Activated CD4-positive, alpha-beta T cell treated with anti-CD3 and anti-CD28 coated beads, Interleukin-2, amount 10 ng/mL, durations not matched to agents 7 days and 5 days (primary cell): ENCODE measurements around the gene CNTNAP2. TPM values are rescaled to one million over a fixed set of nuclear protein-coding genes. Genes with fewer than 3 reads are reported as not detected.
"Not testable (repeated sequence)": the region's sequence is repeated elsewhere in the genome, so short reads cannot be mapped to it uniquely, and the experiment has no call there.

Source experiments
- CTCF ChIA-PET: fragments of 350-600 bp; sonication (Branson Sonifier 250); formaldehyde crosslinking; loops from one replicate; lab custom pipeline; 2021; ENCODE audit warnings: antibody characterized with exemption; lab: Charles Lee
- POLR2A ChIA-PET: fragments of 350-600 bp; sonication (Branson Sonifier 250); formaldehyde crosslinking; loops from one replicate; lab custom pipeline; 2021; ENCODE audit warnings: antibody characterized with exemption; lab: Charles Lee
- DNase-seq: peaks from one replicate; pipeline ENCODE4 v3.0.0-alpha.2; 2020
- H3K27ac Mint-ChIP-seq: one replicate; pipeline ENCODE4 v1.8.0; 2021; ENCODE audit warnings: mild to moderate bottlenecking, moderate library complexity, mixed read lengths
- H3K27me3 Mint-ChIP-seq: one replicate; pipeline ENCODE4 v1.8.0; 2021; ENCODE audit warnings: mixed read lengths
- H3K36me3 Mint-ChIP-seq: one replicate; pipeline ENCODE4 v1.8.0; 2021; ENCODE audit warnings: low read depth, mixed read lengths
- H3K4me1 Mint-ChIP-seq: one replicate; pipeline ENCODE4 v1.8.0; 2021; ENCODE audit warnings: mixed read lengths
- H3K4me3 Mint-ChIP-seq: one replicate; pipeline ENCODE4 v1.8.0; 2021; ENCODE audit warnings: mild to moderate bottlenecking, moderate library complexity, mixed read lengths
- H3K9me3 Mint-ChIP-seq: one replicate; pipeline ENCODE4 v1.8.0; 2021; ENCODE audit warnings: mixed read lengths
- total RNA-seq, 2 experiments: library from RNA; stranded (reverse); gene quantifications; one replicate each; pipeline ENCODE4 v1.2.3, GENCODE V29; 2021

Gene CNTNAP2
- total RNA-seq, 2 experiments from 2014 or later, result not detected

GRCh38 chr7:148274118-148274517 is 2157.5 kb downstream of the CNTNAP2 start:
- CTCF ChIA-PET, result no interaction called here

DNA sequence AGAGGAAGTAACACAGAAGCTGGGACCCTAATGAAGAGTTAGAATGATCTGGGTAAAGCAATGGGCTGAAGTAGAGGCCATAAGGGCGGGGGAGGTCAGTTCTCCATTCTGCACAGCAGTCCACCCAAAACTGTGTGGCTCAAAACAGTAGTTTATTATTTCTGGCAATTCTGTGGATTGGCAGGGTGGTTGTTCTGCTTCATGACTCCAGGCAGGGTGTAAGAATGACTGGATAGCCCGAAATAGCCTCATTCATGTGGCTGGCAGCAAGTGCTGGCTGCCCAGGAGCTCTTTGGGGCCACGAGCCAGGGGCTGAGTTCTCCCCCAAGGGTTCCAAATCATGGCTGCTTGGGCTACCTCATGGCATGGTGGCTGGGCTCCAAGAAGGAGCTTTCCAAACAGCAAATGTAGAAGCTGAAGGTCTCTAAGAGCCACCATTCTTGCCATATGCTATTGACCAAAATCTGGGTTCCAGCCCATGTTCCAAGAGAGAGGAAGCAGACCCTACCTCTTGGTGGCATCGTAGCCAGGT is 2158.8 kb downstream of the CNTNAP2 start:
- no peaks in the 10 kb centered on the region for H3K9me3 Mint-ChIP-seq

More at GRCh38 chr7:148274118-148274517, 2157.5 kb downstream of the CNTNAP2 start:
- H3K27me3 Mint-ChIP-seq, result peaks cover 7% of the 10 kb centered on the region
- H3K36me3 Mint-ChIP-seq, result no peaks in the 10 kb centered on the region
- H3K9me3 Mint-ChIP-seq, result no peaks in the 10 kb centered on the region
- no peak overlapping the region for H3K27ac Mint-ChIP-seq
- no peak overlapping the region for H3K4me3 Mint-ChIP-seq
- POLR2A ChIA-PET, result no interaction called here
- DNase-seq, result no peak
- H3K4me1 Mint-ChIP-seq, result no peaks in the 10 kb centered on the region

GRCh38 chr7:148276314-148277041 is 2159.9 kb downstream of the CNTNAP2 start:
- H3K4me1 Mint-ChIP-seq, result no peaks in the 10 kb centered on the region
- ChIA-PET CTCF (interaction anchor here (1.3 kb wide), 1 partner anchor 11 kb away, joined by 3 read pairs; no protein-coding TSS in a partner anchor), POLR2A (no interaction called here)
- H3K27ac Mint-ChIP-seq, result no peak overlapping the region
- no peaks in the 10 kb centered on the region for H3K9me3 Mint-ChIP-seq
- no peaks in the 10 kb centered on the region for H3K36me3 Mint-ChIP-seq
- H3K4me3 Mint-ChIP-seq, result no peak overlapping the region
- DNase-seq, result no peak
- H3K27me3 Mint-ChIP-seq, result peaks cover 7% of the 10 kb centered on the region

More for the DNA sequence above, 2158.8 kb downstream of the CNTNAP2 start:
- Mint-ChIP-seq H3K27me3 (peaks cover 7% of the 10 kb centered on the region), H3K4me1 (no peaks in the 10 kb centered on the region), H3K27ac (no peak overlapping the region), H3K36me3 (no peaks in the 10 kb centered on the region), H3K4me3 (no peak overlapping the region)
- ChIA-PET CTCF (no interaction called here), POLR2A (no interaction called here)
- DNase-seq, result no peak

- Mint-ChIP-seq H3K27ac (no peak overlapping the region), H3K27me3 (peaks cover 4% of the 10 kb centered on the region), H3K4me3 (no peak overlapping the region), H3K4me1 (no peaks in the 10 kb centered on the region), H3K36me3 (no peaks in the 10 kb centered on the region), H3K9me3 (no peaks in the 10 kb centered on the region)
- ChIA-PET CTCF (interaction anchor here (1.3 kb wide), 1 partner anchor 12 kb away, joined by 3 read pairs; no protein-coding TSS in a partner anchor), POLR2A (no interaction called here)
- no peak for DNase-seq
Measured at GRCh38 chr7:148277042-148277660, 2160.6 kb downstream of the CNTNAP2 start.

GRCh38 chr7:148286150-148286549 is 2169.5 kb downstream of the CNTNAP2 start:
- H3K27ac Mint-ChIP-seq, result no peak overlapping the region
- no peaks in the 10 kb centered on the region for H3K36me3 Mint-ChIP-seq
- CTCF ChIA-PET, result no interaction called here
- H3K4me3 Mint-ChIP-seq, result no peak overlapping the region
- POLR2A ChIA-PET, result no interaction called here
- DNase-seq, result no peak
- peaks cover 12% of the 10 kb centered on the region for H3K27me3 Mint-ChIP-seq
- no peaks in the 10 kb centered on the region for H3K9me3 Mint-ChIP-seq
- H3K4me1 Mint-ChIP-seq, result no peaks in the 10 kb centered on the region

DNA sequence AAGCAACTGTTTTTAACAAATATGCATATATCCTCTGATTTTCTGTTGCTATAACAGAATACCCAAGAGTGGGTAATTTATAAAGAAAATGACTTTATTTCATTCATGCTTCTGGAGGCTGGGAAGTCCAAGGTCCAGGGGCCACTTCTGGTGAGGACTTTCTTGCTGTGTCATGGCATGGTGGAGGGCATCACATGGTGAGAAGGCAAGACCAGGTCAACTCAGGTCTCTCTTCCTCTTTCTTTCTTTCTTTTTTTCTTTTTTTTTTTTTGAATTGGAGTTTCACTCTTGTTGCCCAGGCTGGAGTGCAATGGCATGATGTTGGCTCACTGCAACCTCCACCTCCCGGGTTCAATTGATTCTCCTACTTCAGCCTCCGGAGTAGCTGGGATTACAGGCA is 2170.9 kb downstream of the CNTNAP2 start:
- Mint-ChIP-seq H3K4me1 (no peaks in the 10 kb centered on the region), H3K27ac (no peak overlapping the region), H3K27me3 (peaks cover 12% of the 10 kb centered on the region), H3K4me3 (no peak overlapping the region), H3K36me3 (no peaks in the 10 kb centered on the region), H3K9me3 (no peaks in the 10 kb centered on the region)
- CTCF ChIA-PET, result interaction anchor here (0.7 kb wide), 1 partner anchor 14 kb away, joined by 4 read pairs; no protein-coding TSS in a partner anchor
- no peak for DNase-seq
- POLR2A ChIA-PET, result no interaction called here

DNA sequence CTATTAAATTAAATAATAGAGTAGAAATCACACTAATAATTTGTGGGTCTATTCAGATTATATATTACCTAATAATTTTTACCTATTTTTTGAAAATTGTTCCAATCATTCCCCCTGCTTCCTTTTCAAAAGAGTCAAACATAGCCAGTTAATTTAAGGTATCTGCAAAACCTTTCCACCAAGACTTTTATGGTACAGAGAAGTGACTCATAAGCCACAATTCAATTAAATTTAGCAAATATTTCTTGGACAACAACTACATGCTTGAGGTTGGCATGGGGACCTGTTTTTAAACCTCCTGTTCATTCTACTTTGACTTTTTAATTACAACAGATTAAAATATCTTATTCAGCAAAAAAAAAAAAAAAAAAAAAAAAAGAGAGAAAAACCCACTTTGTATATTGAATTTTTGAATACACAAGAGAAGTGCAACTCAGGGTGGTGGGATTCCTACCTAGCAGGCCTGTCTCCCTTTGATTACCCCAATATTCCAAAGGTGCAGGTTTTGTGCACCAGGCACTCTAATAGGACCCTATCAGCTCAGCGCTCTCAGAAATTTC is 2172.1 kb downstream of the CNTNAP2 start:
- Mint-ChIP-seq H3K27ac (no peak overlapping the region), H3K4me1 (no peaks in the 10 kb centered on the region)

DNA sequence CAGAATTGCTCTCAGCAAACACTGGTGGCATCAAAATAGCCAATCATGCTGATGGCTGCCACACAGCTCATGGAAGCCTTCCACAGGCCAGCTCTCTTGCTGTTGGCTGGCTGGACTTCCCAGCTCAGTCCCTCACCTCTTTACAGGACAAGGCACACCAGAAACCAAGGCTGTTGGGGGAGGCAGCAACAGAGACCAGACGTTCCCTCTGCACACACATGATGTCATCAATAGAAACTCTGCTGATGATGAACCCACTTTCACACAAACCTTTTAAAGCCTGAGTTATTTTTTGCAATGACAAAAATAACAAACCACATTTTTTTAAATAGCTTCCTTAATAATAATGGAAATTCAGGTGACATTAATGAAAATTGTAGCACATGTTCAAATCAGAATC is 2173.0 kb downstream of the CNTNAP2 start:
- CTCF ChIA-PET, result no interaction called here
- Mint-ChIP-seq H3K36me3 (no peaks in the 10 kb centered on the region), H3K4me1 (no peaks in the 10 kb centered on the region), H3K4me3 (no peak overlapping the region), H3K9me3 (no peaks in the 10 kb centered on the region), H3K27ac (no peak overlapping the region), H3K27me3 (peaks cover 9% of the 10 kb centered on the region)
- POLR2A ChIA-PET, result no interaction called here
- no peak for DNase-seq

More for the DNA sequence above, 2172.1 kb downstream of the CNTNAP2 start:
- ChIA-PET POLR2A (no interaction called here), CTCF (no interaction called here)
- no peak for DNase-seq
- Mint-ChIP-seq H3K4me3 (no peak overlapping the region), H3K9me3 (no peaks in the 10 kb centered on the region), H3K36me3 (no peaks in the 10 kb centered on the region), H3K27me3 (peaks cover 16% of the 10 kb centered on the region)

DNA sequence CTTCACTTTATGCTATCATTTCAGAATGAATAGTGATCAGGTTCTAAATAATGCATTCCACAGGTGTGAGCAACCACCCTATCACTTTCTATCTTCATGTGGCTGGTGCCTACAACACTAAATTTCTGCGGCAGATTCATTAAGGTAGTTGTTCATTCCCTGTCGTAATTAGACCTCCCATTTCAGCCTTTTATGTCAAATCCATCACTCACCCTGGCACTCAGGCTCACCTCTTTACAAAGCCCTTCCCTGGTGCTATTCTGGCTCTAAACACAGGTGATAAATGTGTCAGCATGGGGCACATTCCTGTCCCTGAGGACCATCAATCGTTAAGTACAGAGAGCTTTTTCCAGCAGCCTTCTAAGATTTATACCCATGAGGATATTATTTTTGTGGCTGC is 2173.9 kb downstream of the CNTNAP2 start:
- no peaks in the 10 kb centered on the region for H3K9me3 Mint-ChIP-seq
- H3K27ac Mint-ChIP-seq, result no peak overlapping the region
- H3K4me3 Mint-ChIP-seq, result no peak overlapping the region
- peaks cover 8% of the 10 kb centered on the region for H3K27me3 Mint-ChIP-seq
- H3K4me1 Mint-ChIP-seq, result no peaks in the 10 kb centered on the region
- ChIA-PET CTCF (no interaction called here), POLR2A (no interaction called here)
- H3K36me3 Mint-ChIP-seq, result no peaks in the 10 kb centered on the region
- no peak for DNase-seq

GRCh38 chr7:148291799-148292198 is 2175.2 kb downstream of the CNTNAP2 start:
- peaks cover 8% of the 10 kb centered on the region for H3K27me3 Mint-ChIP-seq
- POLR2A ChIA-PET, result no interaction called here
- CTCF ChIA-PET, result interaction anchor here (0.6 to 1.1 kb wide), 2 partner anchors 8 to 10 kb away, joined by 3 to 4 read pairs; no protein-coding TSS in a partner anchor
- H3K4me3 Mint-ChIP-seq, result no peak overlapping the region
- no peaks in the 10 kb centered on the region for H3K4me1 Mint-ChIP-seq
- H3K36me3 Mint-ChIP-seq, result no peaks in the 10 kb centered on the region
- no peak overlapping the region for H3K27ac Mint-ChIP-seq
- no peaks in the 10 kb centered on the region for H3K9me3 Mint-ChIP-seq
- DNase-seq, result no peak

DNA sequence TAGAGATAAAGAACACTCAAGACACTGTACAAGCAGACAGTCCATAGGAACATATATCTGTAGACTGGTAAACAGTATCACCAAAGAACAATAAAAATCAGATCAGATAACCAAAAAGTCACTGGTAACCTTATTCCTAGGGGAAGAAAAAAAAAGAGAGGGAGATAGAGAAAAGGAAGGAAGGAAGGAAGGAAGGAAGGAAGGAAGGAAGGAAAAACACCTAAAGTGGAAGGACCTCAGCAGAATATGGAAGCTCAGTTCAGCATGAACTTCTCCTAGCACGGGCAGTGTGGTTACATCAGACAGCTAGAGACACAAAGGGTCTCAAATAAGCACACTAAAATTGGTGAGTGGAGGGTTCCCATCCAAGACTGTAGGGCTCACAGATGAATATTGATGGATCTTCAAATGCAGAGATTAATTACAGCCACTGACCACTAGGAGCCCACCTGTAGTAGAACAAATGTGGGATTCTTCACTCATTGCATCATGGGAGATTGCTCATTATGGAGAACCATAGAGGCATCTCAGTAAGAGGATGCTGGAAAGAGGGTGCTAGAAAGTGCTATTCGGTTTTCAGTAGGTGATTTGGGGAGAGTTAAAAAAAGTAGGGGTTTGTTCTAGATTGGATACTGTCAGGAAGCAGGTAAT is 2180.5 kb downstream of the CNTNAP2 start:
- peaks cover 4% of the 10 kb centered on the region for H3K27me3 Mint-ChIP-seq
- H3K4me3 Mint-ChIP-seq, result no peak overlapping the region
- DNase-seq, result no peak
- H3K4me1 Mint-ChIP-seq, result no peaks in the 10 kb centered on the region
- ChIA-PET POLR2A (no interaction called here), CTCF (interaction anchor here (0.8 kb wide), 1 partner anchor 8 kb away, joined by 3 read pairs; no protein-coding TSS in a partner anchor)
- H3K9me3 Mint-ChIP-seq, result no peaks in the 10 kb centered on the region
- no peak overlapping the region for H3K27ac Mint-ChIP-seq
- H3K36me3 Mint-ChIP-seq, result no peaks in the 10 kb centered on the region

GRCh38 chr7:148298768-148299167 is 2182.2 kb downstream of the CNTNAP2 start:
- DNase-seq, H3K27ac Mint-ChIP-seq, H3K9me3 Mint-ChIP-seq, CTCF ChIA-PET, H3K27me3 Mint-ChIP-seq, H3K36me3 Mint-ChIP-seq, POLR2A ChIA-PET, H3K4me1 Mint-ChIP-seq, H3K4me3 Mint-ChIP-seq: not testable (repeated sequence)
